Aorta (tissue), 5 donors: ENCODE measurements around the gene CACNA1S. TPM values are rescaled to one million over a fixed set of nuclear protein-coding genes. Genes with fewer than 3 reads are reported as not detected.

Experiments
- ATAC-seq: fragments of 200-7000 bp; cut with Tn5 transposase; one replicate; pipeline ENCODE4 v1.9.1; 2022; ENCODE audit warnings: moderate library complexity; ENCODE audit not compliant: low FRiP score
- DNase-seq, 2 donors: peaks; one replicate each; pipeline ENCODE4 v3.0.0-alpha.2; 2020
- H3K27ac ChIP-seq, 2 donors: one replicate each; pipeline ENCODE4 v1.5.1; 2013; ENCODE audit warnings: low read length in 2 of 2, mild to moderate bottlenecking in 2 of 2, moderate library complexity in 2 of 2, control low read depth in 1 of 2, inconsistent platforms in 1 of 2, low read depth in 1 of 2
- H3K27me3 ChIP-seq, 2 donors: one replicate each; pipeline ENCODE4 v1.6.1; 2013; ENCODE audit warnings: control low read depth in 1 of 2, low read length in 1 of 2, mild to moderate bottlenecking in 1 of 2, moderate library complexity in 1 of 2; ENCODE audit not compliant: insufficient read depth in 2 of 2, control insufficient read depth in 1 of 2
- H3K36me3 ChIP-seq, 2 donors: one replicate each; pipeline ENCODE4 v1.6.1; 2013; ENCODE audit warnings: control low read depth in 1 of 2, low read length in 1 of 2, mild to moderate bottlenecking in 1 of 2; ENCODE audit not compliant: insufficient read depth in 2 of 2, control insufficient read depth in 1 of 2
- H3K4me1 ChIP-seq, 2 donors: one replicate each; pipeline ENCODE4 v1.6.1; 2013; ENCODE audit warnings: low read length in 2 of 2, control low read depth in 1 of 2, mild to moderate bottlenecking in 1 of 2, moderate library complexity in 1 of 2; ENCODE audit not compliant: insufficient read depth in 2 of 2, control insufficient read depth in 1 of 2
- H3K4me3 ChIP-seq, 2 donors: one replicate each; pipeline ENCODE4 v1.5.1; 2013; ENCODE audit warnings: low read length in 2 of 2, control low read depth in 1 of 2, mild to moderate bottlenecking in 1 of 2
- H3K9me3 ChIP-seq: one replicate; pipeline ENCODE4 v1.6.1; 2013; ENCODE audit warnings: mild to moderate bottlenecking, low read length; ENCODE audit not compliant: control insufficient read depth
- WGBS, 2 donors: extraction: QIAGEN DNeasy Blood & Tissue Kit; methylation state at CpG; one replicate each; pipeline ENCODE4 v1.1.7; 2013; 5-methylcytosine and 5-hydroxymethylcytosine counted together
- intact Hi-C, 2 donors: fragments of 100-400 bp; cut with DNase I; formaldehyde crosslinking; loops; one replicate each; pipeline versions ENCODE4 v1.14.2 to v1.15.0; 2022
- polyA plus RNA-seq, 2 donors: library from polyadenylated mRNA; stranded (reverse); fragments of 200-250 nt; gene quantifications; one replicate each; pipeline ENCODE4 v1.2.3, GENCODE V29; 2013
- total RNA-seq, 2 donors: library from RNA; stranded (reverse); fragmentation: NEBNext Ultra II Directional; extraction: Animal tissue kit (Norgen Biotek cat#: 25700); gene quantifications; one replicate each; pipeline ENCODE4 v1.2.1, GENCODE V29; 2021
- donor health status: healthy with polysubstance abuse.
- donor health status: Bipolar disorder and iron deficiency.
- donor health status: DM: no; HTN: no; CAD: no.
- donor health status: DM: no; HTN: no; CAD: no.
- donor health status: DM: yes; HTN: yes; CAD: no.

Gene CACNA1S
- total and polyA plus RNA-seq, 4 donors, result not detected

DNA sequence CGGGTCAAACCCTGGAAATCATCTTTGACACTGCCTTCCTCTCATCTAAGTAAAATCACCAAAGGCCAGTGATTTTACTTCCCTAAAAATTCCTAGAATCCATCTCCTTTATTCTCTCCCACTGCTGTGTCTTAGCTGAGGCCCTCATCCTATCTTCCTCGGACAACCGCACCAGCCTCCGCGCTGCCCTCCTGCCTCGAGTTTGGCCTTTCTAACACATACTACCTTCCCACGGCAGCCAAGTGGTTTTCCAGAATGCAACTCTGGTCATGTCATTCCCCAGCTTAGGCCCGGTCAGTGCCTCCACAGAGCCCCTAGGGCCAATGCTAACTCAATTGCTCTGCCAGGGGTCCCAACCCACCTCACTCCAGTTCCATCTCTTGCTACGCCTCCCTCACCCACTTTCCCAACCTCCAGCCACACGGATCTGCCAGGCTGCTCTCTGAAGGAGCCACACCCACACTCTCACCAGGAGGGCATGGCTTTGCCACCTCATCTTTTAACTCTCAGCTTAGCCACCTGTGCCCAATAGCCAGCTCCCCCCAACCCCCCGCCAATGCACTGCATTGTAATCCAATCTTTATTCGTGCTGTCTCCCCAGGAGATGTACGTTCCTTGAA, 35.3 kb upstream of the CACNA1S start:
- no peak for DNase-seq
- intact Hi-C loops, result no loop called here
- Histone ChIP-seq H3K4me1 (no peaks in the 10 kb centered on the region), H3K4me3 (no peak overlapping the region), H3K9me3 (no peaks in the 10 kb centered on the region), H3K36me3 (peaks cover 0 to 5% of the 10 kb centered on the region in 2 donors), H3K27me3 (no peaks in the 10 kb centered on the region), H3K27ac (no peak overlapping the region)
- WGBS, 2 donors, result 91 to 93% methylated on average over 12 to 13 of the region's 13 CpGs
- no peak for ATAC-seq

GRCh38 chr1:201146626-201147390, 34.6 kb upstream of the CACNA1S start:
- no peaks in the 10 kb centered on the region for H3K9me3 ChIP-seq
- H3K36me3 ChIP-seq, result peaks cover 0 to 5% of the 10 kb centered on the region in 2 donors
- intact Hi-C loops, result no loop called here
- no peaks in the 10 kb centered on the region for H3K27me3 ChIP-seq
- ATAC-seq, result no peak
- H3K4me3 ChIP-seq, result no peak overlapping the region
- DNase-seq, result no peak
- no peak overlapping the region for H3K27ac ChIP-seq
- 85 to 91% methylated on average over 17 of the region's 17 CpGs for WGBS, 2 donors
- no peaks in the 10 kb centered on the region for H3K4me1 ChIP-seq

- no peak overlapping the region for H3K4me3 ChIP-seq
- no peaks in the 10 kb centered on the region for H3K27me3 ChIP-seq
- no peak for DNase-seq
- intact Hi-C loops, result no loop called here
- no peak overlapping the region for H3K27ac ChIP-seq
- no peaks in the 10 kb centered on the region for H3K9me3 ChIP-seq
- 93% methylated on average over 7 of the region's 7 CpGs for WGBS, 2 donors
- ATAC-seq, result no peak
- H3K36me3 ChIP-seq, result peaks cover 0 to 5% of the 10 kb centered on the region in 2 donors
- H3K4me1 ChIP-seq, result no peaks in the 10 kb centered on the region
Observed at GRCh38 chr1:201145816-201146215, 33.6 kb upstream of the CACNA1S start.

DNA sequence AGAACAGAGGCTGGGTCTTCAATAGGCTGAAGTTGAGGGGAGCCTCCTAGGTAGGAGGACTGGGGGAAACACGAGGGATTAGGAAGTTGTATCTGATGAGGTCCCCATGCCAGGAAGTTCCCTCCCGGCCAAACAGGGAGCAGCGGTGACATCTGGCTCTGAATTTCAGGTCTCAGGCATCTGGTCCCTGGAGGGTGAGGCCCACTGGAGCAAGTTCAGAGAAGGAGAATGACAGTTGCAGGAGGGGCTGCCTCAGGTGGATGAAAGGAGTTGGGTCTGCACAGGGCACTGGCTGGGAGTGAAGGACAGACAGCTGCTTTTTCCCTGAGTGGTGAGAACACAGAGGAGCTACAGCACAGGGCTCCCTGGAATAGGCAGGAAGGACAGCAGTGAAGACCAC, 32.9 kb upstream of the CACNA1S start:
- ATAC-seq, result no peak

DNA sequence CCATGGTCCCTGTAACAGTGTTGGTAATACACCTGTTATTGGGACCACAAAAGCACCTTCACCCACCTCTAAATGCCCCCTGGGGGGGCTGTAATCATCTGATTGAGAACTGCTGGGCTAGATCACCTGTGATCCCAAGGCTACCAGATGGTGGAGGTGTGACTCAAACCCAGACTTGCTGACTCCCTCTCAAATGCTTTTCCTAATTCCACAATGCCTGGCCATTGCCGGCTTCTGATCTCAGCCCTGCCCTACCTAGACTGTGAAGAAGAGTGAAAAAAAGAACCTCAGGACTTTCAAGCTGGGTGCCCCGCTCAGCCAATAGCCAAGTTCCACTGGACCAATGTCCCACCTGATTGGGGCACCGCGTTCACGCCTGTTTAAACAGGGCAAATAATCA, 32.5 kb upstream of the CACNA1S start:
- Histone ChIP-seq H3K4me1 (no peaks in the 10 kb centered on the region), H3K4me3 (no peak overlapping the region), H3K36me3 (peaks cover 0 to 5% of the 10 kb centered on the region in 2 donors), H3K27ac (no peak overlapping the region), H3K9me3 (no peaks in the 10 kb centered on the region), H3K27me3 (no peaks in the 10 kb centered on the region)
- ATAC-seq, result no peak
- intact Hi-C loops, result no loop called here
- no peak for DNase-seq
- 72 to 86% methylated on average over 5 of the region's 5 CpGs for WGBS, 2 donors

More for the DNA sequence above, 32.9 kb upstream of the CACNA1S start:
- no peaks in the 10 kb centered on the region for H3K9me3 ChIP-seq
- peaks cover 0 to 5% of the 10 kb centered on the region in 2 donors for H3K36me3 ChIP-seq
- WGBS, 2 donors, result 79 to 96% methylated on average over 3 of the region's 3 CpGs
- H3K27ac ChIP-seq, result no peak overlapping the region
- no peaks in the 10 kb centered on the region for H3K4me1 ChIP-seq
- no peaks in the 10 kb centered on the region for H3K27me3 ChIP-seq
- no peak for DNase-seq
- intact Hi-C loops, result no loop called here
- no peak overlapping the region for H3K4me3 ChIP-seq

- H3K4me1 ChIP-seq, result no peaks in the 10 kb centered on the region
- no peaks in the 10 kb centered on the region for H3K9me3 ChIP-seq
- peaks cover 0 to 5% of the 10 kb centered on the region in 2 donors for H3K36me3 ChIP-seq
- WGBS, 2 donors, result 87 to 88% methylated on average over 18 of the region's 18 CpGs
- intact Hi-C loops, result no loop called here
- no peak overlapping the region for H3K27ac ChIP-seq
- H3K4me3 ChIP-seq, result no peak overlapping the region
- no peak for DNase-seq
- ATAC-seq, result no peak
- no peaks in the 10 kb centered on the region for H3K27me3 ChIP-seq
Observed at GRCh38 chr1:201143726-201144635, 31.8 kb upstream of the CACNA1S start.

- H3K4me1 ChIP-seq, result peaks cover 0 to under 1% of the 10 kb centered on the region in 2 donors
- DNase-seq (peak in 1 of 2 donors; percentile 14), ATAC-seq (no peak)
- H3K27me3 ChIP-seq, result no peaks in the 10 kb centered on the region
- H3K9me3 ChIP-seq, result no peaks in the 10 kb centered on the region
- no peak overlapping the region for H3K27ac ChIP-seq
- peaks cover 0 to 5% of the 10 kb centered on the region in 2 donors for H3K36me3 ChIP-seq
- intact Hi-C loops, result no loop called here
- H3K4me3 ChIP-seq, result no peak overlapping the region
- WGBS, 2 donors, result 85% methylated on average over 16 of the region's 16 CpGs
Observed at GRCh38 chr1:201142849-201143725, 30.9 kb upstream of the CACNA1S start.
